A549 (cell line): ENCODE results near the gene KCNG1. TPM values are rescaled to one million over a fixed set of nuclear protein-coding genes. Genes with fewer than 3 reads are reported as not detected.

Experiments
- ATAC-seq, 2 experiments: fragments of 200-7000 bp in 1 of 2; fragments of >200 bp in 1 of 2; cut with Nextera tagmentation in 1 of 2; cut with Tn5 transposase in 1 of 2; 3 replicates each; pipeline versions ENCODE4 v1.8.0 to v1.9.1; 2018 to 2020; ENCODE audit warnings: mild to moderate bottlenecking in 1 of 2, moderate library complexity in 1 of 2
- CTCF ChIA-PET: fragments of 300-600 bp; sonication (Branson Sonifier 250); formaldehyde crosslinking; extraction: SDS; loops from one replicate; lab custom pipeline; 2021; ENCODE audit warnings: antibody characterized with exemption, inconsistent platforms; lab: Yijun Ruan, JAX
- POLR2A ChIA-PET: fragments of 350-600 bp; formaldehyde crosslinking; extraction: SDS; loops from one replicate; lab custom pipeline; 2021; ENCODE audit warnings: antibody characterized with exemption, inconsistent platforms; lab: Yijun Ruan, JAX
- DNase-seq, 2 experiments: peaks; one replicate each; pipeline versions ENCODE4 v3.0.0 to v3.0.0-alpha.2; 2011 to 2016; ENCODE audit warnings: low read depth in 1 of 2, low spot score in 1 of 2
- FAIRE-seq: peaks from 2 replicates; lab custom pipeline; 2011; peaks lifted over from hg19 to GRCh38; lab: Jason Lieb, UNC
- H3K27ac ChIP-seq, 2 experiments: fragments of >200 bp; sonication (Bioruptor Twin); formaldehyde crosslinking; 3 replicates each; pipeline ENCODE4 v1.5.1; 2016 to 2017
- H3K4me1 ChIP-seq: fragments of >200 bp; sonication (Bioruptor Twin); formaldehyde crosslinking; 3 replicates; pipeline ENCODE4 v1.6.1; 2016
- H3K4me2 ChIP-seq: fragments of >200 bp; sonication (Bioruptor Twin); formaldehyde crosslinking; 3 replicates; pipeline ENCODE4 v1.6.1; 2016
- H3K4me3 ChIP-seq: fragments of >200 bp; sonication (Bioruptor Twin); formaldehyde crosslinking; 3 replicates; pipeline ENCODE4 v1.5.1; 2016
- H3K9me3 ChIP-seq: fragments of >200 bp; sonication (Bioruptor Twin); formaldehyde crosslinking; 3 replicates; pipeline ENCODE4 v1.6.1; 2016
- ATOH8 ChIP-seq: fragments of 250-450 bp; sonication (Bioruptor Pico); IDR thresholded peaks from 2 replicates; pipeline ENCODE4 v1.5.0; 2020; ENCODE audit warnings: low read depth, mild to moderate bottlenecking, moderate library complexity
- CBX8 ChIP-seq: fragments of 200-600 bp; sonication (generic); IDR thresholded peaks from 2 replicates; pipeline ENCODE4 v1.6.1; 2016
- CHD2 ChIP-seq: fragments of 150-350 bp; IDR thresholded peaks from 2 replicates; pipeline ENCODE4 v1.6.1; 2014; ENCODE audit warnings: low read length; ENCODE audit not compliant: partially characterized antibody
- E2F6 ChIP-seq: IDR thresholded peaks from 2 replicates; pipeline ENCODE4 v1.6.1; 2012; ENCODE audit warnings: low read depth, borderline replicate concordance
- EHF ChIP-seq: fragments of 250-450 bp; sonication (Bioruptor Pico); IDR thresholded peaks from 2 replicates; pipeline ENCODE4 v1.5.0; 2020; ENCODE audit warnings: mild to moderate bottlenecking
- EHMT2 ChIP-seq: fragments of 200-600 bp; sonication (generic); IDR thresholded peaks from 2 replicates; pipeline ENCODE4 v1.6.1; 2016; ENCODE audit warnings: antibody characterized with exemption, low read depth, mild to moderate bottlenecking, moderate library complexity
- ELK1 ChIP-seq: fragments of 150-350 bp; IDR thresholded peaks from 2 replicates; pipeline ENCODE4 v1.6.1; 2014; ENCODE audit warnings: low read depth, mild to moderate bottlenecking, low read length
- HOXA7 ChIP-seq: fragments of 250-450 bp; sonication (Bioruptor Pico); IDR thresholded peaks from 2 replicates; pipeline ENCODE4 v1.5.0; 2020; ENCODE audit warnings: mild to moderate bottlenecking, moderate library complexity
- HOXB13 ChIP-seq: fragments of 250-450 bp; sonication (Bioruptor Pico); IDR thresholded peaks from 2 replicates; pipeline ENCODE4 v1.5.0; 2020; ENCODE audit warnings: low read depth, mild to moderate bottlenecking, moderate library complexity
- HOXB5 ChIP-seq: fragments of 250-450 bp; sonication (Bioruptor Pico); IDR thresholded peaks from 2 replicates; pipeline ENCODE4 v1.5.0; 2020; ENCODE audit warnings: mild to moderate bottlenecking, moderate library complexity
- JUN ChIP-seq, 2 experiments: fragments of >200 bp; sonication (Bioruptor Twin); formaldehyde crosslinking; IDR thresholded peaks; 2 replicates in 1 of 2; 3 replicates in 1 of 2; pipeline ENCODE4 v1.6.1; 2016 to 2017
- KDM1A ChIP-seq: fragments of 200-600 bp; sonication (generic); IDR thresholded peaks from 2 replicates; pipeline ENCODE4 v1.6.1; 2016; ENCODE audit warnings: low read depth, mild to moderate bottlenecking
- KDM5A ChIP-seq: fragments of 200-600 bp; sonication (generic); IDR thresholded peaks from 2 replicates; pipeline ENCODE4 v1.6.1; 2016; ENCODE audit warnings: antibody characterized with exemption, mild to moderate bottlenecking
- NPAS2 ChIP-seq: fragments of 250-450 bp; sonication (Bioruptor Pico); IDR thresholded peaks from 2 replicates; pipeline ENCODE4 v1.8.0; 2022; ENCODE audit warnings: mild to moderate bottlenecking, moderate library complexity, borderline replicate concordance
- NR3C1 ChIP-seq: fragments of >200 bp; sonication (Bioruptor Twin); formaldehyde crosslinking; IDR thresholded peaks from 3 replicates; pipeline ENCODE4 v1.6.1; 2017
- POLR2AphosphoS2 ChIP-seq: conservative IDR thresholded peaks from 2 replicates; pipeline ENCODE4 v1.6.1; 2012; ENCODE audit warnings: low read length, improper control_type of control experiment, inconsistent platforms
- RFX5 ChIP-seq: fragments of 450-650 bp; IDR thresholded peaks from 2 replicates; pipeline ENCODE4 v1.7.1; 2014; ENCODE audit warnings: antibody characterized with exemption, mild to moderate bottlenecking, moderate library complexity
- SMC3 ChIP-seq: fragments of >200 bp; sonication (Bioruptor Twin); formaldehyde crosslinking; IDR thresholded peaks from 3 replicates; pipeline ENCODE4 v1.6.1; 2018; ENCODE audit warnings: inconsistent platforms
- SREBF2 ChIP-seq: fragments of 450-650 bp; IDR thresholded peaks from 2 replicates; pipeline ENCODE4 v1.6.1; 2014; ENCODE audit warnings: mild to moderate bottlenecking, moderate library complexity
- TFCP2L1 ChIP-seq: fragments of 250-450 bp; sonication (Bioruptor Pico); IDR thresholded peaks from 2 replicates; pipeline ENCODE4 v1.5.0; 2021; ENCODE audit warnings: mild to moderate bottlenecking
- TP53 ChIP-seq: fragments of 250-450 bp; sonication (Bioruptor Pico); IDR thresholded peaks from 2 replicates; pipeline ENCODE4 v1.5.0; 2021; ENCODE audit warnings: mild to moderate bottlenecking, moderate library complexity
- ZC3H11A ChIP-seq: fragments of 450-650 bp; IDR thresholded peaks from 2 replicates; pipeline ENCODE4 v1.6.1; 2014; ENCODE audit warnings: antibody characterized with exemption, mild to moderate bottlenecking
- WGBS: methylation state at CpG from one replicate; pipeline ENCODE4 v1.1.6; 2017; ENCODE audit errors: missing lambda C conversion rate; 5-methylcytosine and 5-hydroxymethylcytosine counted together
- polyA plus RNA-seq, 4 experiments: library from polyadenylated mRNA; depleted of rRNA in 3 of 4; stranded (reverse); fragments of >200 nt; fragmentation: RNase III in 1 of 4; extraction: RNeasy Plus Mini Kit Qiagen cat#74134 plus additional on column Dnase treatment in 1 of 4; gene quantifications; 2 replicates in 3 of 4; 3 replicates in 1 of 4; pipeline ENCODE4 v1.2.3, GENCODE V29; 2011 to 2017

Gene KCNG1
- polyA plus RNA-seq, 2 of the 4 experiments (the other 2 are of a cell fraction): 8.5 to 12.3 TPM

GRCh38 chr20:51027035-51027795 lies 4.3 kb upstream of the KCNG1 start:
- DNase-seq: no peak
- TF ChIP-seq TFCP2L1 (CRISPR knock-in tag) (no peak), CBX8 (no peak), SMC3 (no peak), NPAS2 (no peak), TP53 (CRISPR knock-in tag) (no peak), ELK1 (no peak), HOXB13 (no peak), ATOH8 (CRISPR knock-in tag) (no peak), EHMT2 (no peak), KDM5A (no peak), E2F6 (no peak), RFX5 (no peak), SREBF2 (no peak), HOXB5 (CRISPR knock-in tag) (no peak), JUN (IDR thresholded peaks at IDR 0.05) (no peak)
- Histone ChIP-seq H3K4me2 (no peak overlapping the region), H3K4me3 (no peak overlapping the region), H3K27ac (no peak overlapping the region), H3K9me3 (no peaks in the 10 kb centered on the region), H3K4me1 (peaks cover 6% of the 10 kb centered on the region; the same call in 1 of the 3 replicates)
- WGBS: 57% methylated on average over 5 of the region's 5 CpGs
- CTCF ChIA-PET: interaction anchor here (1.1 to 6.6 kb wide), 4 partner anchors 12 to 287 kb away, joined by 3 to 53 read pairs (median 20); no protein-coding TSS in a partner anchor
- no peak for ATAC-seq
- POLR2A ChIA-PET: no interaction called here
- FAIRE-seq: no peak

- Histone ChIP-seq H3K4me1 (peaks cover 12% of the 10 kb centered on the region; the same call in 1 of the 3 replicates), H3K4me2 (no peak overlapping the region), H3K27ac (no peak overlapping the region), H3K4me3 (no peak overlapping the region), H3K9me3 (no peaks in the 10 kb centered on the region)
- no peak for TF ChIP-seq EHF
- TF ChIP-seq E2F6: no peak
- no peak for TF ChIP-seq SREBF2
- no peak for TF ChIP-seq POLR2AphosphoS2
- no peak for TF ChIP-seq JUN (IDR thresholded peaks at IDR 0.05)
- no peak for TF ChIP-seq NR3C1
- TF ChIP-seq CHD2: no peak
- no peak for TF ChIP-seq HOXA7
- no peak for TF ChIP-seq KDM1A
- TF ChIP-seq ZC3H11A: no peak
- TF ChIP-seq RFX5: no peak
- ChIA-PET CTCF (interaction anchor here (5.7 to 6.6 kb wide), 2 partner anchors 11 to 281 kb away, joined by 32 to 53 read pairs; no protein-coding TSS in a partner anchor), POLR2A (no interaction called here)
- ATAC-seq: no peak
- 69% methylated on average over 4 of the region's 4 CpGs for WGBS
- no peak for FAIRE-seq
- DNase-seq: no peak
Observed at GRCh38 chr20:51026269-51026668, 3.4 kb upstream of the KCNG1 start.
